ENCODE data around the gene C10orf95.

Gene C10orf95

DNA sequence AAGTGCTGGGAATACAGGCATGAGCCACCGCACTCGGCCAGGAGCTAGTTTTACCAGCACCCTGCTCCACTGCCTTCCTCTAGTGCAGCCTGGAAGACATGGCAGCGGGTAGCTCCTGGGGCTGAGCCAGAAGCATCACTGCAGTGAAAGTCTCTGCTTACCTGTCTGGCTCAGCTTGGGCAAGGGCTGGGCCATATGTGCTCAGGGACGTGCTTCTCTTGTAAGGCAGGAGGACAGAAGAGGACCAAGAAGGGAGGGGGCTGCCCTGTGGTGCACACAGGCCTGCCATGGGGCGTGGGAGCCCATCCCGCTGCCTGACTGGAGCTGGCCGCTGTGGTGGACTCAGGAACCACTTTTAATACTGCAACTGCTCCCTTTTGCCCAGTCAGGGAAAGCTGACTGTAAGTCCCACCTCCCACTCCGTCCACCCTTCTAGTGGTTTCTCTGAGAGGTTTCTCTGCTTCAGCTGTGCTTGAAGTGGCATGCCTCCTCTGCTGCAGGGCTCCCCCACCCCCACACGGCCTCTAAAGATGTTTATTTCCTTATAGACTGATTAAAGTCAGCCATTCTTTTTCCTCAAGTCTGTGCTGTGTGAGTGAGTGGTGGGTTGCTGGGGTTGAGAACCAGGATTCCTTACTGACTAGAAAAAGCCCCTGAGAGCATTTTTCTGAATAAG, 25.3 kb upstream of the C10orf95 start:
- DNase-seq, result peak; percentile 35
- Histone ChIP-seq H2AK5ac (ENCODE audit: low read length, severe bottlenecking) (no peak overlapping the region), H3K4ac (ENCODE audit: low read depth in 1 of 2, low read length in 2 of 2) (no peak overlapping the region), H3K79me1 (replicated peaks; ENCODE audit: low read length, poor library complexity, severe bottlenecking) (no peaks in the 10 kb centered on the region), H2BK12ac (ENCODE audit: low read length in 2 of 2) (no peak overlapping the region), H3K4me1 (ENCODE audit: control insufficient read depth, insufficient read depth, low read depth, low read length) (peaks cover 8% of the 10 kb centered on the region), H2BK15ac (ENCODE audit: low read depth, poor library complexity, severe bottlenecking) (no peak overlapping the region), H3K36me3 (ENCODE audit: control insufficient read depth in 1 of 2, insufficient read depth in 2 of 2, low read depth in 1 of 2, low read length in 2 of 2) (peaks cover 28 to 31% of the 10 kb centered on the region in 2 experiments), H2AFZ (ENCODE audit: low read depth, low read length) (no peak overlapping the region), H4K8ac (ENCODE audit: low read length) (no peak overlapping the region), H3K23ac (ENCODE audit: low read length in 2 of 2) (no peak overlapping the region), H3K4me2 (ENCODE audit: low read length, poor library complexity, severe bottlenecking) (no peak overlapping the region), H3K9me3 (ENCODE audit: control insufficient read depth, low read length) (no peaks in the 10 kb centered on the region), H3K9ac (ENCODE audit: low read length) (no peak overlapping the region), H4K91ac (ENCODE audit: low read length) (peak overlapping the region; percentile 43), H3K27me3 (ENCODE audit: control insufficient read depth in 1 of 2, insufficient read depth in 1 of 2, low read length in 2 of 2) (peaks cover 0 to 24% of the 10 kb centered on the region in 2 experiments), H2BK120ac (ENCODE audit: low read depth, low read length) (no peak overlapping the region), H3K4me3 (ENCODE audit: insufficient read depth in 1 of 2, low read depth in 1 of 2, low read length in 2 of 2) (no peak overlapping the region), H3K14ac (ENCODE audit: low read length in 2 of 2) (no peak overlapping the region), H2BK5ac (ENCODE audit: low read depth, low read length, poor library complexity, severe bottlenecking) (no peak overlapping the region), H3K18ac (ENCODE audit: low read depth in 1 of 2, low read length in 2 of 2) (no peak overlapping the region), H3K27ac (ENCODE audit: low read length, poor library complexity, severe bottlenecking) (no peak overlapping the region)
- WGBS, result 71% methylated on average over 8 of the region's 9 CpGs

DNA sequence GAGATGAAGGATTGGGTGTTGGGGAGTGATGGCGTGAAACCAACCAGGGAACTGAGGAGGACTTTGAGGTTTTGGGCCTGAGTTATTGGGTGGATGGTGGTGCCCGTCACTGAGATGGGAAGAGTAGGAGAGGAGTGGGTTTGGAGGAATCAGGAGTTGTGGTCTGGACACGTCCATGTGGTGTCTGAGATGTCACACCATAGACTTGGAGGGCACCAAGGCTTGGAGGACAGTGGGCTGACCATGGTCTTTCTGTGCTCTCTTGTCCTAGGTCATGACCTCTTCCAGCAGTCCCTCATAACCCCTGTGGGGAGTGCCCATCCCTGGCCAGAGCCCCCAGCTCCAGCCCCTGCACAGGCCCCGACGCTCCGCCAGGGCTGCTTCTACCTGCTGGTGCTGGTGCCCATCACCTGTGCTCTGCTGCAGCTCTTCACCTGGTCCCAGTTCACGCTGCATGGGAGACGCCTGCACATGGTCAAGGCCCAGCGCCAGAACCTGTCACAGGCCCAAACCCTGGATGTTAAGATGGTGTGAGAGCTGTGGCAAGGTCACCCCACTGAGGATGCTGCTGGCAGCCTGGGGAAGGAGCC, 24.2 kb upstream of the C10orf95 start:
- H3K27ac ChIP-seq (ENCODE audit: low read length, poor library complexity, severe bottlenecking), result no peak overlapping the region
- peaks cover 18 to 20% of the 10 kb centered on the region in 2 experiments for H3K36me3 ChIP-seq (ENCODE audit: control insufficient read depth in 1 of 2, insufficient read depth in 2 of 2, low read depth in 1 of 2, low read length in 2 of 2)
- H3K14ac ChIP-seq (ENCODE audit: low read length in 2 of 2), result no peak overlapping the region
- H3K18ac ChIP-seq (ENCODE audit: low read depth in 1 of 2, low read length in 2 of 2), result no peak overlapping the region
- no peak for DNase-seq
- no peak overlapping the region for H2BK5ac ChIP-seq (ENCODE audit: low read depth, low read length, poor library complexity, severe bottlenecking)
- WGBS, result 98% methylated on average over 8 of the region's 9 CpGs
- no peak overlapping the region for H3K4me2 ChIP-seq (ENCODE audit: low read length, poor library complexity, severe bottlenecking)
- H4K8ac ChIP-seq (ENCODE audit: low read length), result no peak overlapping the region
- no peak overlapping the region for H2AFZ ChIP-seq (ENCODE audit: low read depth, low read length)
- H4K91ac ChIP-seq (ENCODE audit: low read length), result peak overlapping the region; percentile 7
- H2BK12ac ChIP-seq (ENCODE audit: low read length in 2 of 2), result no peak overlapping the region
- peaks cover 0 to 34% of the 10 kb centered on the region in 2 experiments for H3K27me3 ChIP-seq (ENCODE audit: control insufficient read depth in 1 of 2, insufficient read depth in 1 of 2, low read length in 2 of 2)
- H3K9me3 ChIP-seq (ENCODE audit: control insufficient read depth, low read length), result no peaks in the 10 kb centered on the region
- H2BK120ac ChIP-seq (ENCODE audit: low read depth, low read length), result no peak overlapping the region
- H3K4ac ChIP-seq (ENCODE audit: low read depth in 1 of 2, low read length in 2 of 2), result no peak overlapping the region
- no peak overlapping the region for H3K4me3 ChIP-seq (ENCODE audit: insufficient read depth in 1 of 2, low read depth in 1 of 2, low read length in 2 of 2)
- H3K79me1 ChIP-seq (replicated peaks; ENCODE audit: low read length, poor library complexity, severe bottlenecking), result no peaks in the 10 kb centered on the region
- H3K9ac ChIP-seq (ENCODE audit: low read length), result no peak overlapping the region
- no peak overlapping the region for H2BK15ac ChIP-seq (ENCODE audit: low read depth, poor library complexity, severe bottlenecking)
- no peak overlapping the region for H3K23ac ChIP-seq (ENCODE audit: low read length in 2 of 2)
- H3K4me1 ChIP-seq (ENCODE audit: control insufficient read depth, insufficient read depth, low read depth, low read length), result peaks cover 8% of the 10 kb centered on the region
- H2AK5ac ChIP-seq (ENCODE audit: low read length, severe bottlenecking), result no peak overlapping the region

DNA sequence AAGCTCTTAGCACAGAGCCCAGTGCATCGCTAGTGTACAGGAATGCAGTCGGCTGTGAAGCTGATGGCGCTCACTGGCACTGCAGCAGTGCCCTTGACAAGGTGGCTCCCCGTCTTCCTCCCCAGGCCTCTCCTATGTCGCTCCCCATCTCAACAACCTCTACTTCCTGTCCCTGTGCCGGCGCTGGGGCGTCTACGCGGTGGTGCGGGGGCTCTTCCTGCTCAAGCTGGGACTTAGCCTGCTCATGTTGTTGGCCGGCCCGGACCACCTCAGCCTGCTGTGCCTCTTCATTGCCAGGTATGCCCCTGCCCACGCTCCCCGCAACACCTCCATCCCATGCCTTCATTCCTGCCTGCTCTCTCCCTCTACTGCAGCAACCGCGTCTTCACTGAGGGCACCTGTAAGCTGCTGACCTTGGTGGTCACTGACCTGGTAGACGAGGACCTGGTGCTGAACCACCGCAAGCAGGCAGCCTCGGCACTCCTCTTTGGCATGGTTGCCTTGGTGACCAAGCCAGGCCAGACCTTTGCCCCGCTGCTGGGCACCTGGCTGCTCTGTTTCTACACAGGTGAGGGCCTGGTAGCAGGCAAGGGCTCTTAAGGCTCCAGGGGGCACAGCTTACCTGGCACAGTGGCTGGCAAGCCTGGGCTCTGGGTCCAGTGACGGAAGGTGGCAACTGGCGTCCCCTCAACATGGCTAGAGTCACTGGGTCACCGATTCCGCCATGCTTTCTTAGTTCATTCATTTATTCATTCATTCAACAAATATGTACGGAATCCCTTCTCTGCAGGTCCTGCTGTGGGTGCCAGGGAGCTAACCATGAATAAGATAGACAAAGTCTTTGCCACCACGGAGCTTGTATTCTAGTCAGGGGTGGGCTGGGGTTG, 22.3 kb upstream of the C10orf95 start:
- DNase-seq, result no peak
- no peak overlapping the region for H4K8ac ChIP-seq (ENCODE audit: low read length)
- H4K91ac ChIP-seq (ENCODE audit: low read length), result no peak overlapping the region
- H3K4ac ChIP-seq (ENCODE audit: low read depth in 1 of 2, low read length in 2 of 2), result no peak overlapping the region
- H3K18ac ChIP-seq (ENCODE audit: low read depth in 1 of 2, low read length in 2 of 2), result peak overlapping the region in 1 of 2 experiments; percentile 11
- H3K4me3 ChIP-seq (ENCODE audit: insufficient read depth in 1 of 2, low read depth in 1 of 2, low read length in 2 of 2), result no peak overlapping the region
- H3K14ac ChIP-seq (ENCODE audit: low read length in 2 of 2), result no peak overlapping the region
- no peak overlapping the region for H2AK5ac ChIP-seq (ENCODE audit: low read length, severe bottlenecking)
- H2BK5ac ChIP-seq (ENCODE audit: low read depth, low read length, poor library complexity, severe bottlenecking), result no peak overlapping the region
- H3K27me3 ChIP-seq (ENCODE audit: control insufficient read depth in 1 of 2, insufficient read depth in 1 of 2, low read length in 2 of 2), result peaks cover 0 to 43% of the 10 kb centered on the region in 2 experiments
- H3K36me3 ChIP-seq (ENCODE audit: control insufficient read depth in 1 of 2, insufficient read depth in 2 of 2, low read depth in 1 of 2, low read length in 2 of 2), result peaks cover under 1 to 2% of the 10 kb centered on the region in 2 experiments
- H3K9ac ChIP-seq (ENCODE audit: low read length), result no peak overlapping the region
- no peak overlapping the region for H3K27ac ChIP-seq (ENCODE audit: low read length, poor library complexity, severe bottlenecking)
- H3K23ac ChIP-seq (ENCODE audit: low read length in 2 of 2), result no peak overlapping the region
- H3K4me2 ChIP-seq (ENCODE audit: low read length, poor library complexity, severe bottlenecking), result no peak overlapping the region
- H2BK12ac ChIP-seq (ENCODE audit: low read length in 2 of 2), result no peak overlapping the region
- H2BK15ac ChIP-seq (ENCODE audit: low read depth, poor library complexity, severe bottlenecking), result no peak overlapping the region
- H2AFZ ChIP-seq (ENCODE audit: low read depth, low read length), result no peak overlapping the region
- H3K79me1 ChIP-seq (replicated peaks; ENCODE audit: low read length, poor library complexity, severe bottlenecking), result no peaks in the 10 kb centered on the region
- WGBS, result 92% methylated on average over 25 of the region's 27 CpGs
- peaks cover 8% of the 10 kb centered on the region for H3K4me1 ChIP-seq (ENCODE audit: control insufficient read depth, insufficient read depth, low read depth, low read length)
- no peak overlapping the region for H2BK120ac ChIP-seq (ENCODE audit: low read depth, low read length)
- no peaks in the 10 kb centered on the region for H3K9me3 ChIP-seq (ENCODE audit: control insufficient read depth, low read length)
